ENCODE results near the gene SYNPR. TPM values are rescaled to one million over a fixed set of nuclear protein-coding genes. Genes with fewer than 3 reads are reported as not detected.

The SYNPR gene
- total RNA-seq, 1 experiment from 2014 or later = 0.17 TPM

DNA sequence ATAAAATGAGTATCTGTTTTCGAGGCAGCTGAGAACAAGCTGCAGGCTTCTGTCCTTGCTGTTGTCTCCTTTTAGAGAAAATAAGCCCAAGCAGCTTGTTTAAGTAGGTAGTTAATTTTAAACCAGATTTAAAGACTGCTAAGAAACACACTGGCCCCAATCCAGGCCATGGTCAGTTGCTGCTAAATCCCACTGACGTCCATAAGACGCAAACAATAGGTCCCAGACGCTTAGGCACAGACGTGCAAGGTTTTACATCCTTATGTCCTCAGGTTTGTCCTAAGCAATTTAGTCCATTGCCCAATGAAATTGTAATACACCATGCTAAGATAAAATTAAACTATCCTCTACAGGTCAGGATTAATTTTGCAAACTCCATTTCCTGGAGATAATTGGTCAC lies 254.4 kb downstream of the SYNPR start:
- Mint-ChIP-seq H3K4me3 (no peak overlapping the region), H3K4me1 (peaks cover 21 to 25% of the 10 kb centered on the region in 2 experiments), H3K27ac (no peak overlapping the region), H3K36me3 (ENCODE audit: insufficient read depth in 1 of 3, low read depth in 3 of 3) (no peaks in the 10 kb centered on the region), H3K9me3 (no peaks in the 10 kb centered on the region; a peak in 1 of 5 replicates), H3K27me3 (ENCODE audit: low read depth) (no peaks in the 10 kb centered on the region)
- Histone ChIP-seq H3K4me1 (ENCODE audit: insufficient read depth, low read length) (no peaks in the 10 kb centered on the region), H3K79me2 (ENCODE audit: insufficient read depth, low read length) (no peaks in the 10 kb centered on the region), H2AK5ac (ENCODE audit: insufficient read length, low read length) (no peak overlapping the region), H3T11ph (ENCODE audit: low read length) (no peak overlapping the region), H2BK15ac (ENCODE audit: low read depth, low read length) (no peak overlapping the region), H4K8ac (replicated peaks; ENCODE audit: insufficient read length, low read depth, low read length) (no peak overlapping the region), H3K4ac (ENCODE audit: low read depth, low read length) (no peak overlapping the region), H2AFZ (ENCODE audit: low read length) (no peak overlapping the region), H4K91ac (ENCODE audit: insufficient read length, low read depth, low read length) (no peak overlapping the region), H3K18ac (ENCODE audit: insufficient read length, low read depth, low read length) (no peak overlapping the region), H2BK5ac (ENCODE audit: insufficient read length, low read length) (no peak overlapping the region), H4K20me1 (ENCODE audit: control insufficient read depth, insufficient read depth, insufficient read length) (no peaks in the 10 kb centered on the region), H4K5ac (ENCODE audit: insufficient read length, low read depth, low read length) (no peak overlapping the region), H3K27me3 (ENCODE audit: insufficient read depth, low read length) (no peaks in the 10 kb centered on the region), H3K9ac (ENCODE audit: extremely low read depth, insufficient read length, low read length) (no peak overlapping the region), H2BK120ac (ENCODE audit: low read depth, low read length, poor library complexity, severe bottlenecking) (no peak overlapping the region), H2BK12ac (ENCODE audit: insufficient read length, low read depth, low read length) (no peak overlapping the region), H3K9me3 (ENCODE audit: control insufficient read depth, low read depth, low read length) (no peaks in the 10 kb centered on the region), H3K14ac (ENCODE audit: insufficient read depth, low read length) (no peak overlapping the region), H3K4me2 (ENCODE audit: insufficient read depth, insufficient read length, low read length) (no peak overlapping the region), H3K23me2 (ENCODE audit: insufficient read length, low read depth, low read length, poor library complexity, severe bottlenecking) (no peaks in the 10 kb centered on the region), H2BK20ac (ENCODE audit: low read depth, low read length, poor library complexity, severe bottlenecking) (no peak overlapping the region), H3K79me1 (ENCODE audit: insufficient read depth, low read depth, low read length, poor library complexity, severe bottlenecking) (no peaks in the 10 kb centered on the region), H3K27ac (ENCODE audit: insufficient read length, low read depth, low read length) (no peak overlapping the region), H3K56ac (ENCODE audit: insufficient read length, low read depth, low read length) (no peak overlapping the region), H3K23ac (ENCODE audit: insufficient read length, low read depth, low read length) (no peak overlapping the region)
- TF ChIP-seq, protein P1, sequence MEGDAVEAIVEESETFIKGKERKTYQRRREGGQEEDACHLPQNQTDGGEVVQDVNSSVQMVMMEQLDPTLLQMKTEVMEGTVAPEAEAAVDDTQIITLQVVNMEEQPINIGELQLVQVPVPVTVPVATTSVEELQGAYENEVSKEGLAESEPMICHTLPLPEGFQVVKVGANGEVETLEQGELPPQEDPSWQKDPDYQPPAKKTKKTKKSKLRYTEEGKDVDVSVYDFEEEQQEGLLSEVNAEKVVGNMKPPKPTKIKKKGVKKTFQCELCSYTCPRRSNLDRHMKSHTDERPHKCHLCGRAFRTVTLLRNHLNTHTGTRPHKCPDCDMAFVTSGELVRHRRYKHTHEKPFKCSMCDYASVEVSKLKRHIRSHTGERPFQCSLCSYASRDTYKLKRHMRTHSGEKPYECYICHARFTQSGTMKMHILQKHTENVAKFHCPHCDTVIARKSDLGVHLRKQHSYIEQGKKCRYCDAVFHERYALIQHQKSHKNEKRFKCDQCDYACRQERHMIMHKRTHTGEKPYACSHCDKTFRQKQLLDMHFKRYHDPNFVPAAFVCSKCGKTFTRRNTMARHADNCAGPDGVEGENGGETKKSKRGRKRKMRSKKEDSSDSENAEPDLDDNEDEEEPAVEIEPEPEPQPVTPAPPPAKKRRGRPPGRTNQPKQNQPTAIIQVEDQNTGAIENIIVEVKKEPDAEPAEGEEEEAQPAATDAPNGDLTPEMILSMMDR (conservative IDR thresholded peaks at IDR 0.05) = no peak
- no CpG with 5 or more reads among the region's 5 CpGs for WGBS (ENCODE audit: extremely low coverage, insufficient read length, low lambda C conversion rate)
- no peak for DNase-seq

Measured in H9 (cell line).